CD8-positive, alpha-beta memory T cell (primary cell): ENCODE measurements around the gene ERFE. TPM values are rescaled to one million over a fixed set of nuclear protein-coding genes. Genes with fewer than 3 reads are reported as not detected.

ENCODE experiments used
- CTCF ChIA-PET: fragments of 350-600 bp; sonication (Branson Sonifier 250); formaldehyde crosslinking; loops from one replicate; lab custom pipeline; 2021; ENCODE audit warnings: antibody characterized with exemption; lab: Charles Lee
- POLR2A ChIA-PET: fragments of 350-600 bp; sonication (Branson Sonifier 250); formaldehyde crosslinking; loops from one replicate; lab custom pipeline; 2021; ENCODE audit warnings: antibody characterized with exemption; lab: Charles Lee
- DNase-seq, 5 donors: peaks; one replicate each; pipeline versions ENCODE4 v3.0.0 to v3.0.0-alpha.2; 2020 to 2022; ENCODE audit warnings: mixed read lengths in 1 of 5
- H3K27ac ChIP-seq: one replicate; pipeline ENCODE4 v1.7.0; 2013; ENCODE audit warnings: low read depth, mild to moderate bottlenecking, low read length, moderate library complexity
- H3K27me3 ChIP-seq: 2 replicates; pipeline ENCODE4 v1.7.0; 2013; ENCODE audit warnings: low read length, mild to moderate bottlenecking; ENCODE audit not compliant: insufficient read depth, poor library complexity, severe bottlenecking
- H3K36me3 ChIP-seq: 2 replicates; pipeline ENCODE4 v1.7.0; 2013; ENCODE audit warnings: mild to moderate bottlenecking, low read length, moderate library complexity; ENCODE audit not compliant: insufficient read depth
- H3K4me1 ChIP-seq: 2 replicates; pipeline ENCODE4 v1.7.0; 2013; ENCODE audit warnings: mild to moderate bottlenecking, low read length, moderate library complexity; ENCODE audit not compliant: insufficient read depth
- H3K4me3 ChIP-seq: 2 replicates; pipeline ENCODE4 v1.7.0; 2013; ENCODE audit warnings: mild to moderate bottlenecking, low read length
- H3K9me3 ChIP-seq: 2 replicates; pipeline ENCODE4 v1.7.0; 2013; ENCODE audit warnings: mild to moderate bottlenecking, low read length
- H3K27ac Mint-ChIP-seq, 8 donors: one replicate each; pipeline ENCODE4 v1.8.0; 2020 to 2021; ENCODE audit warnings: mixed read lengths in 8 of 8, mild to moderate bottlenecking in 6 of 8, inconsistent platforms in 3 of 8, moderate library complexity in 3 of 8
- H3K27me3 Mint-ChIP-seq, 2 donors: one replicate each; pipeline ENCODE4 v1.8.0; 2020 to 2021; ENCODE audit warnings: mixed read lengths in 2 of 2, mild to moderate bottlenecking in 1 of 2, moderate library complexity in 1 of 2
- H3K36me3 Mint-ChIP-seq, 3 donors: one replicate each; pipeline ENCODE4 v1.8.0; 2020 to 2021; ENCODE audit warnings: mixed read lengths in 3 of 3, inconsistent platforms in 1 of 3, mild to moderate bottlenecking in 1 of 3
- H3K4me1 Mint-ChIP-seq, 3 donors: one replicate each; pipeline ENCODE4 v1.8.0; 2020 to 2021; ENCODE audit warnings: mixed read lengths in 3 of 3, inconsistent platforms in 1 of 3, mild to moderate bottlenecking in 1 of 3
- H3K4me3 Mint-ChIP-seq, 7 donors: one replicate each; pipeline ENCODE4 v1.8.0; 2020 to 2021; ENCODE audit warnings: mixed read lengths in 7 of 7, mild to moderate bottlenecking in 6 of 7, moderate library complexity in 4 of 7, inconsistent platforms in 2 of 7
- H3K9me3 Mint-ChIP-seq, 5 donors: one replicate each; pipeline ENCODE4 v1.8.0; 2020 to 2022; ENCODE audit warnings: mixed read lengths in 5 of 5, mild to moderate bottlenecking in 3 of 5, moderate library complexity in 2 of 5, inconsistent platforms in 1 of 5
- polyA plus RNA-seq: library from polyadenylated mRNA; unstranded; fragments of 300-500 nt; fragmentation: Illumina TruSeq; gene quantifications from one replicate; pipeline ENCODE4 v1.2.3, GENCODE V29; 2021
- total RNA-seq, 2 experiments: library from RNA; stranded (reverse); gene quantifications; one replicate each; pipeline ENCODE4 v1.2.3, GENCODE V29; 2021

The ERFE gene
- total and polyA plus RNA-seq, 3 experiments from 2014 or later: 0.24 TPM; not detected in 2

DNA sequence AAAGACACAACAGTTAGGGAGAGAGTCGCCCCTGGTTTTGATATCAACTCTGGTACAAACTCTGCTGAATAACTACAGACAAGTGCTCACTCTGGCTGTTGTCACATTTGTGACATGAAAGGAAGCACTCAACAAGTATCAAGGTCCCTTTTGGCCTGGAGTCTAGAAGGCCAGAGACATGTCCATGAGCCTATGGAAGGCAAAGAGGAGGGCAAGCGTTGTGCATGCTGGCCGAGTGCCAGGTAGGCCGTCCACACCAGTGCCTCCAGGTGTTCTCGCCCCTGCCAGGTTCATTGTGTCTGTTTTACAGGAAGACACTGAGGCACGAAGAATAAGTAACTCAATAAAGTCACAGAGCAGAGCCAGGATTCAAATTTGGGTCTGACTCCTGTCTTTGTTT lies 23.6 kb downstream of the ERFE start:
- H3K27me3 ChIP-seq: no peaks in the 10 kb centered on the region
- H3K4me3 ChIP-seq: no peak overlapping the region
- H3K4me1 ChIP-seq: no peaks in the 10 kb centered on the region
- H3K27ac Mint-ChIP-seq: no peak overlapping the region
- no peak overlapping the region for H3K4me3 Mint-ChIP-seq
- peaks cover 14 to 28% (median 16%) of the 10 kb centered on the region in 3 donors for H3K4me1 Mint-ChIP-seq
- H3K9me3 ChIP-seq: no peaks in the 10 kb centered on the region
- DNase-seq: no peak
- H3K27ac ChIP-seq: no peak overlapping the region
- peaks cover 30 to 97% (median 31%) of the 10 kb centered on the region in 3 donors for H3K36me3 Mint-ChIP-seq
- ChIA-PET POLR2A (no interaction called here), CTCF (no interaction called here)
- H3K9me3 Mint-ChIP-seq: no peaks in the 10 kb centered on the region
- peaks cover 81% of the 10 kb centered on the region for H3K36me3 ChIP-seq
- no peaks in the 10 kb centered on the region for H3K27me3 Mint-ChIP-seq

DNA sequence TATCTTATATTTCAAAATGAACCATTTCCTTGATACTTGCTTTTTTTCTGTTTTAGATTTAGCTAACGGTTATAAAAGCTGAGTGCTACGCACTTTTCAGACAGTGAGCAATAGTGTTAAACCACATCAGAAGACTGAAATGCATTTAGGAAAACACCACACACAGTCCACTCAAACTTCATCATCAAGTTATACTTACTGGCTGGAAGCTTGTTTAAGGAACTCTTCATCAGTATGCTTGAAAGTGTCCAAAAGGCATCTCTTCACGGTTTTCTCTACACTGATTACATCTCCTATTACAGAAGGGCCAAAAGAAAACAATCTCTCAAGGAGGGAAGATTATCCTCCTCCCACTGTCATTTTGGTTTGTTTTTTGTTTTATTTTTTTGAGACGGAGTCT lies 25.1 kb downstream of the ERFE start:
- Histone ChIP-seq H3K27me3 (no peaks in the 10 kb centered on the region), H3K27ac (no peak overlapping the region), H3K36me3 (peaks cover 91% of the 10 kb centered on the region), H3K4me1 (no peaks in the 10 kb centered on the region), H3K9me3 (no peaks in the 10 kb centered on the region), H3K4me3 (no peak overlapping the region)
- POLR2A ChIA-PET: no interaction called here
- no peak for DNase-seq
- CTCF ChIA-PET: no interaction called here
- peak overlapping the region in 6 of 8 donors; percentile 17 to 82 (median 56) for H3K27ac Mint-ChIP-seq
- H3K27me3 Mint-ChIP-seq: no peaks in the 10 kb centered on the region
- H3K4me3 Mint-ChIP-seq: peak overlapping the region in 2 of 7 donors; percentile 15 to 26
- H3K4me1 Mint-ChIP-seq: peaks cover 14 to 28% (median 18%) of the 10 kb centered on the region in 3 donors
- peaks cover 28 to 99% (median 36%) of the 10 kb centered on the region in 3 donors for H3K36me3 Mint-ChIP-seq
- H3K9me3 Mint-ChIP-seq: no peaks in the 10 kb centered on the region

DNA sequence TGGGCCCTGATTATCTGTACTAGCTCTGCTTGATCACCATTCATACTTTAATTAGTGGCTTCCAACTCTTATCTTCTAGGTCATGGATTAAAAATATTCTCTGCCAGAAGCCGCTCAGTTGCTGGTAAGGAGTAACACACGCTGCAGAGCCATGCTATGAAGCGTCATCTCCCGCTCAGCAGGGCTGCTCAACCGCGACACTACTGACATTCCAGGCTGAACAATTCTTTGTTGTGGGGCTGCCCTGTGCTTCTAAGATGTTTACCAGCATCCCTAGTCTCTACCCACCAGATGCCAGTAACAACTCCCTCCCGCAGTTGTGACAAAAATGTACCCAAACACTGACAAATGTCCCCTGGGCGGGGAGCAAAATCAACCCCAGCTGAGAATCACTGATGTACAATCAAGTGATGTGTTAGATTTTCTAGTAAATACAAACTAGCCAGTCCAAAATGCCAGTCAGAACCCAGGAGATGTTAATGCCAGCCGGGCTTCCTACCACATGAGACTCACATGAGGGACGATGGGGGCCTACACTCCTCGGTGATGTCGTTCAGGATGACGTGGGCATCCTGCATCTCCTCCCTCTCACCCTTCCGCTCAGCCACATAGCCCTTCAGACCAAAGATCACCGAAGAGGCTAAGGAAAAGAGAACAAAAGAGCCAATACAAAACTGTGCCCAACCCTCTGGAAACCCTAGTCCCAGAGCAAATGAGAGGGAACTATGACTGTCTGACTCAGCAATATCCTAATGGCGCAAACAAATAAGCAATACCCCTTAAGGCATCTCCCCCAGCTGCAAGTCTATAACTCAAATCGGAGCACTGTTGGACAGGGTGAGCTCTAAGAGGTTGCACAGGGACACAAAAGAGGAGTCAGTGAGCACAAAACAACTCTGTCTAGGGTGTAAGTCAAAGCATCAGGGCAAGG lies 29.1 kb downstream of the ERFE start:
- ChIA-PET CTCF (no interaction called here), POLR2A (no interaction called here)
- Histone ChIP-seq H3K27me3 (no peaks in the 10 kb centered on the region), H3K4me1 (no peaks in the 10 kb centered on the region), H3K4me3 (no peak overlapping the region), H3K27ac (no peak overlapping the region), H3K36me3 (peaks cover 78% of the 10 kb centered on the region), H3K9me3 (no peaks in the 10 kb centered on the region)
- H3K27ac Mint-ChIP-seq: peak overlapping the region in 1 of 8 donors; percentile 51
- H3K4me3 Mint-ChIP-seq: no peak overlapping the region
- H3K9me3 Mint-ChIP-seq: no peaks in the 10 kb centered on the region
- peaks cover 8 to 94% (median 30%) of the 10 kb centered on the region in 3 donors for H3K36me3 Mint-ChIP-seq
- no peaks in the 10 kb centered on the region for H3K27me3 Mint-ChIP-seq
- no peak for DNase-seq
- H3K4me1 Mint-ChIP-seq: peaks cover 14 to 28% (median 19%) of the 10 kb centered on the region in 3 donors

DNA sequence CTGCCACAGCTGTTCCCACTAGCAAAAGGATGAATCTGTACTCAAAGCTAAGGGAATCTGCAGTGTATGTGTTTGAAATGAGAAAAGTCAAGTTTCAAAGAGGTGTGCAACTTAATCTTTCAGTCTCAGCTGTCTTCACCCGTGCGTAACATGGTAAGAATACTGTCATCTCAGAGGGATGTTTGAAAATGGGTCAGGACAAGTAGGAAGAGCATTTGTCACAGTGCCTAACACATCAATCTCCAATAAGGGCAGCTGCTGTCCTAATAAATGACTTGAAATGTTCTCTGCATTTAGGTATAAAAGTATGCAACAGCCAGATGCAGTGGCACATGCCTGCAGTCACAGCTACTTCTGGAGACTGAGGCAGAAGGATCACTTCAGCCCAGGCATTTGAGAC lies 31.7 kb downstream of the ERFE start:
- H3K27me3 ChIP-seq: no peaks in the 10 kb centered on the region
- H3K27ac ChIP-seq: no peak overlapping the region
- POLR2A ChIA-PET: interaction anchor here (0.6 kb wide), 1 partner anchor 535 kb away, joined by 9 read pairs; no protein-coding TSS in a partner anchor
- peaks cover 71% of the 10 kb centered on the region for H3K36me3 ChIP-seq
- CTCF ChIA-PET: interaction anchor here (0.7 kb wide), 1 partner anchor 416 kb away, joined by 3 read pairs; no protein-coding TSS in a partner anchor
- Mint-ChIP-seq H3K27ac (no peak overlapping the region), H3K4me3 (no peak overlapping the region), H3K36me3 (peaks cover 0 to 91% (median 28%) of the 10 kb centered on the region in 3 donors), H3K9me3 (no peaks in the 10 kb centered on the region), H3K4me1 (peaks cover 9 to 18% (median 13%) of the 10 kb centered on the region in 3 donors), H3K27me3 (no peaks in the 10 kb centered on the region)
- H3K4me3 ChIP-seq: no peak overlapping the region
- peaks cover 4% of the 10 kb centered on the region for H3K4me1 ChIP-seq
- H3K9me3 ChIP-seq: no peaks in the 10 kb centered on the region
- DNase-seq: no peak

DNA sequence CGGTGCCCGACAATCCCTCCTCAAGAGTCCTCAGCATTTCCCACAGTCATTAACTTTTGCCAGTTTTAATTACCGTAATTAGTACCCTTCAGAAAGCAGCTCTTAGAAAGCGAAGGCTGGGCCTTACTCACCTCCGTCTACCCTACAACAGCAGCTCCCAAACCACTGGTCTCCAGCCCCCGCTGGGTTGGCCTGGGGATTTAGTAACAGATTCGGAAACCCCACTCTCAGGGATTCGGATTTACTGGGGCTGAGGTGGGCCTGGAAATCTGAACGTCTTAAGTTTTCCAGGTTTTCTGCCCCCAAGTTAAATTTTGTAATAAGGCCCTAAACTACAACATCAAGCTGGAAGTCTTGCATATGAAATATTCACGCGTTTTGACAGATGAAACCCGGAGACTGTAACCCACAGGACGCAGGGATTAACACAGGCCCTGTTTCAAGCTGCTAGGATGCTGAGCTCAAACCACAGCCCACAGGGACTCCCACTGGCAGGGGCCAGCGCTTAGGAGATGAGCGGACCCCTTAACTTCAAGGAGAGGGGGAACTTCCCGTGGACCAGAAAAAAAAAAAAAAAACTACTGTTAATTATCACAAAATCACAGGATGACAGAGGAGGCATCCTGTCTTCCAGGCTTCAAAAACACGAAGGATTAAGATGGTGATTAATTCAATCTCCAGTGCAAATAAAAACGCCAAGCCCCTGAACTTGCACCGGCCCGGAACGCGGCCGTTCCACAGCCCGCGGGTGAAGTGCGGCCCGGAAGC lies 43.7 kb downstream of the ERFE start:
- H3K4me1 Mint-ChIP-seq: peaks cover 50 to 59% (median 52%) of the 10 kb centered on the region in 3 donors
- H3K27ac ChIP-seq: peak overlapping the region; percentile 83
- ChIA-PET CTCF (interaction anchor here (0.9 to 1.2 kb wide), 2 partner anchors 12 to 60 kb away, joined by 3 to 5 read pairs; no protein-coding TSS in a partner anchor), POLR2A (interaction anchor here (0.6 to 2.0 kb wide), 7 partner anchors 10 to 515 kb away, joined by 3 to 6 read pairs (median 4); no protein-coding TSS in a partner anchor)
- H3K27me3 Mint-ChIP-seq: peaks cover 0 to 10% of the 10 kb centered on the region in 2 donors
- peaks cover 0 to 18% (median 0%) of the 10 kb centered on the region in 3 donors for H3K36me3 Mint-ChIP-seq
- DNase-seq: no peak
- H3K4me3 Mint-ChIP-seq: peak overlapping the region; percentile 87 to 97 (median 90)
- peak overlapping the region; percentile 82 for H3K4me3 ChIP-seq
- no peaks in the 10 kb centered on the region for H3K27me3 ChIP-seq
- no peaks in the 10 kb centered on the region for H3K9me3 Mint-ChIP-seq
- peaks cover 43% of the 10 kb centered on the region for H3K4me1 ChIP-seq
- no peaks in the 10 kb centered on the region for H3K9me3 ChIP-seq
- peak overlapping the region; percentile 84 to 97 (median 92) for H3K27ac Mint-ChIP-seq
- H3K36me3 ChIP-seq: no peaks in the 10 kb centered on the region

DNA sequence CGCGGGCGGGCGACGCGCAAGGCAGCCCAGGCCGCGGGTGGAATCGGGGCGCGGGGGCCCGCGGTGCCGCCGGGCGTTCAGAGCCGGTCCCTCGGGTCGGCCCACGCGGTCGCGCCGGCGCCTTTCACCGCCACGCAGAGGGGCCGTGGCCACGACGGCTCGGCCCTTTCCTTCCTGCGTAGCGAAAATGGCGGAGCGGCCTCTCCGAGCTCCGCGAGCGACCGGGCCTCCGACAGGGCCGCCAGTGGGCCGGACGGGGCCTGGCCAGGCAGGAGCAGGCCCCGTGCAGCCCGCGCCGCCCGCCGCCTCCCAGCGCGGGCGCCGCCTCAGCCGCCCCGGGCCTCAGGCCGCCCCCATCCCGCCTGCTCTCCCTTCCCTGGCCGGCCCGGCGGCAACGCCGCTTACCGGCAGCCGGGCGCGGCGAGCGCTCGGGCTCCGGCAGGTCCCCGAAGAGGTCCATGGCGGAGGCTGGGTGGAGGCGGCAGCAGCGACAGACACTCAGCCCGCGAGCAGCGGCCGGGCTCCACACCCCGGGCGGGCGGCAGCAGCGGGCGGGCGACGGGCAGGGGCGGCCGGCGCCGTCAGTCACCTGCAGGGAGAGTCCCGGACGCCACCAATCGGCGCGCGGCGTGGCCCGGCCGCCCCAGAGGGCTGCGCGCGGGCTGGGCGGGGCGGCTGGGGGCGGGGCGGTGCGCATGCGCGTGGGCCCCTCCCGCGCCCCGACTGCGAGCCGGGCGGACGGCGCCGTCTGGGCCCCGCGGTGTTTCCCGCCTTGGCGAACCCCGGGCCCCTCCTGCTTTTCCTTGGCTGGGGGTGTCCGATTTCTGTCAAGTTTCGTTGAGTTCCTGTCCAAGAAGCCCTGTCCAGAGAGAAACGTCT lies 44.6 kb downstream of the ERFE start, which contains the start of gene ILKAP:
Gene ILKAP, minus strand, starts transcription at position 602 of the 879 bp plus-strand sequence. Its CDS starts 142 bp downstream, at position 460.
- Histone ChIP-seq H3K27ac (peak within 1 kb of the TSS; percentile 83), H3K9me3 (no peaks in the 10 kb centered on the region), H3K4me1 (peaks cover 40% of the 10 kb centered on the region), H3K36me3 (no peaks in the 10 kb centered on the region), H3K4me3 (peak within 1 kb of the TSS; percentile 82), H3K27me3 (no peaks in the 10 kb centered on the region)
- DNase-seq: peak; percentile 87 to 93 (median 91)
- peaks cover 0 to 10% of the 10 kb centered on the region in 2 donors for H3K27me3 Mint-ChIP-seq
- CTCF ChIA-PET: interaction anchor here (1.1 to 1.2 kb wide), 2 partner anchors 28 to 59 kb away, joined by 3 to 5 read pairs; no protein-coding TSS in a partner anchor
- H3K27ac Mint-ChIP-seq: peak within 1 kb of the TSS; percentile 88 to 98 (median 92)
- H3K36me3 Mint-ChIP-seq: peaks cover 0 to 18% (median 0%) of the 10 kb centered on the region in 3 donors
- peaks cover 44 to 51% (median 45%) of the 10 kb centered on the region in 3 donors for H3K4me1 Mint-ChIP-seq
- POLR2A ChIA-PET: interaction anchor here (0.6 to 1.5 kb wide), 7 partner anchors 9 to 515 kb away, joined by 3 to 4 read pairs (median 4); no protein-coding TSS in a partner anchor
- H3K9me3 Mint-ChIP-seq: no peaks in the 10 kb centered on the region
- H3K4me3 Mint-ChIP-seq: peak within 1 kb of the TSS; percentile 87 to 97 (median 90)
